Lower leg skin (tissue), 4 donors: ENCODE data around the gene ZNF362. TPM values are rescaled to one million over a fixed set of nuclear protein-coding genes. Genes with fewer than 3 reads are reported as not detected.
A peak's percentile ranks its signal among the peaks of the same experiment; 100 is the strongest.

Experiments used
- DNase-seq, 2 donors: peaks; one replicate each; pipeline ENCODE4 v3.0.0-alpha.2; 2019; ENCODE audit warnings: low spot score in 2 of 2
- H3K4me3 ChIP-seq: fragments of 200-600 bp; sonication (generic); 2 replicates; pipeline ENCODE4 v1.5.1; 2017; ENCODE audit warnings: mild to moderate bottlenecking, low read depth; ENCODE audit not compliant: poor library complexity, severe bottlenecking
- POLR2A ChIP-seq, 2 donors: fragments of 450-650 bp; IDR thresholded peaks; one replicate each; pipeline ENCODE4 v1.6.1; 2016 to 2017; ENCODE audit warnings: antibody characterized with exemption in 2 of 2, mild to moderate bottlenecking in 1 of 2, moderate library complexity in 1 of 2
- WGBS, 2 donors: methylation state at CpG; one replicate each; pipeline ENCODE4 v1.1.5; 2018; 5-methylcytosine and 5-hydroxymethylcytosine counted together
- intact Hi-C: fragments of 100-400 bp; cut with DNase I; formaldehyde crosslinking; loops from one replicate; pipeline ENCODE4 v1.15.0; 2023; ENCODE audit warnings: low total_unique reads
- total RNA-seq, 4 donors: library from RNA; depleted of rRNA; stranded (reverse); fragments of >200 nt; gene quantifications; one replicate each; pipeline ENCODE4 v1.1.0, GENCODE V29; 2016
- TF ChIP-seq, protein P1 (sequence below), 3 donors: fragments of 450-650 bp; IDR thresholded peaks; one replicate each; pipeline ENCODE4 v1.5.1; 2016; ENCODE audit warnings: antibody characterized with exemption in 3 of 3, mild to moderate bottlenecking in 3 of 3, moderate library complexity in 2 of 3

Gene ZNF362
- total RNA-seq, 4 donors from 2014 or later = 7.0 to 24.3 (median 19.9) TPM

DNA sequence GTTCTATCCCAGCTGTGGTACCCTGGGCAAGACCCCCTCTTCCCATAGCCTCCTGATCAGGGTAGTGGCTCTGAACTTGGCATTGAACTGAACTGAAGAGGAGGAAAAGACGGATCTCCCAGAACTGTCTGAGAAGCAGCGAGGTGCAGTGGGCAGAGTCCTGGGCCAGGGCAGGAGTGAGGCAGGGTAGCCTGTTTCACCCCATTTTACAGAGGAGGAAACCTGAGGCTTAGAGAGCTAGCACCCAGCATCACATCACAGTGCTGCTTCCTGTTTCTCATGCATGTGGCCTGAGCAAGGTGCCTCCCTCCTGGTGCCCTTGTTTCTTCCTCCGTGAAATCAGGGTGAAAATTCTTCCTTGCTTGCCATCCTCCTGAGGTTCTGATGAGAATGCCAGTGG is 17.1 kb downstream of the ZNF362 start:
- intact Hi-C loops = no loop called here
- H3K4me3 ChIP-seq = no peak overlapping the region
- no peak for TF ChIP-seq POLR2A (IDR thresholded peaks at IDR 0.05)
- TF ChIP-seq, protein P1, sequence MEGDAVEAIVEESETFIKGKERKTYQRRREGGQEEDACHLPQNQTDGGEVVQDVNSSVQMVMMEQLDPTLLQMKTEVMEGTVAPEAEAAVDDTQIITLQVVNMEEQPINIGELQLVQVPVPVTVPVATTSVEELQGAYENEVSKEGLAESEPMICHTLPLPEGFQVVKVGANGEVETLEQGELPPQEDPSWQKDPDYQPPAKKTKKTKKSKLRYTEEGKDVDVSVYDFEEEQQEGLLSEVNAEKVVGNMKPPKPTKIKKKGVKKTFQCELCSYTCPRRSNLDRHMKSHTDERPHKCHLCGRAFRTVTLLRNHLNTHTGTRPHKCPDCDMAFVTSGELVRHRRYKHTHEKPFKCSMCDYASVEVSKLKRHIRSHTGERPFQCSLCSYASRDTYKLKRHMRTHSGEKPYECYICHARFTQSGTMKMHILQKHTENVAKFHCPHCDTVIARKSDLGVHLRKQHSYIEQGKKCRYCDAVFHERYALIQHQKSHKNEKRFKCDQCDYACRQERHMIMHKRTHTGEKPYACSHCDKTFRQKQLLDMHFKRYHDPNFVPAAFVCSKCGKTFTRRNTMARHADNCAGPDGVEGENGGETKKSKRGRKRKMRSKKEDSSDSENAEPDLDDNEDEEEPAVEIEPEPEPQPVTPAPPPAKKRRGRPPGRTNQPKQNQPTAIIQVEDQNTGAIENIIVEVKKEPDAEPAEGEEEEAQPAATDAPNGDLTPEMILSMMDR (IDR thresholded peaks at IDR 0.05) = no peak
- WGBS, 2 donors = 93 to 96% methylated on average over 3 of the region's 3 CpGs
- peak in 1 of 2 donors; percentile 65 for DNase-seq

DNA sequence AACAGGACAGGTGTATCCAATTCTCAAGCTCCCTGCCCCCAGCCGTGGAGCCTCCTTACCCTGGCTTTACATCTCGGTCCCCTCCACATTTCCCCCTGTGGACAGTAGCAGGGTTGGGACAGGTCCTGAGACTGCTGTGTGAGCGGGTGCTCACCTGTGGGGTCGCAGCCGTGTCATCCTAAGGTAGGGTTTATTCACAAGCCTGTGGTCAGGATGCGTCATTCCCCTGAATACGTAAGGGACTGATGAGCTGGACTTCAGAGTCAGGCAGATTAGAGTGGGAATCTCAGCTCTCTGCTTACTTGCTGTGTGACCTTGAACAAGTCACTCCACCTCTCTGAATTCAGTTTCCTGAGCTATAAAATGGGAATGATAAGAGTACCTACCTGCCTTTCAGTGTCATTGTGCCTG is 17.7 kb downstream of the ZNF362 start:
- DNase-seq = peak in 1 of 2 donors; percentile 84
- intact Hi-C loops = no loop called here
- WGBS, 2 donors = 79 to 84% methylated on average over 7 of the region's 7 CpGs
- no peak overlapping the region for H3K4me3 ChIP-seq
- TF ChIP-seq, protein P1 (IDR thresholded peaks at IDR 0.05) = no peak
- no peak for TF ChIP-seq POLR2A (IDR thresholded peaks at IDR 0.05)

DNA sequence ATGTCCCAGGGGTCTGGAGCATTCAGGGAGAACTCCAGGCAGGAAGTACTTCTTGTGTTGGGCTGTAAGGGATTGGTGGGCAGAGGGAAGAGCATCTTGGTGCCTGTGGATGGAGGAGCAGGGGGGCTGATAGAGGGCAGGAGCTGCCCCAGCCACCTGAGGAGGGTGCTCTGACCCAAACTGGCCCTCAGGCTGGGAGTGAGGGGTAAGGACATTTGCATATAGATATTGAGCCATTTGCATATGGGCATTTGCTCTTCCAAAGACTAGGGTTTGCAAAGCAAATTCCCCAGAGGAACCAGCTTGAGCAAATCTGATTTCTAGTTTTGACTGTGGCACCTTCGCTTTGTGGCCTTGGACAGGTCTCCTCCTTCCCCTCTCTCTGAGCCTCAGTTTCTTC is 18.2 kb downstream of the ZNF362 start:
- no peak for DNase-seq
- TF ChIP-seq, protein P1 (IDR thresholded peaks at IDR 0.05) = no peak
- TF ChIP-seq POLR2A (IDR thresholded peaks at IDR 0.05) = no peak
- no peak overlapping the region for H3K4me3 ChIP-seq
- intact Hi-C loops = no loop called here
- 92 to 97% methylated on average over 1 of the region's 1 CpG for WGBS, 2 donors

DNA sequence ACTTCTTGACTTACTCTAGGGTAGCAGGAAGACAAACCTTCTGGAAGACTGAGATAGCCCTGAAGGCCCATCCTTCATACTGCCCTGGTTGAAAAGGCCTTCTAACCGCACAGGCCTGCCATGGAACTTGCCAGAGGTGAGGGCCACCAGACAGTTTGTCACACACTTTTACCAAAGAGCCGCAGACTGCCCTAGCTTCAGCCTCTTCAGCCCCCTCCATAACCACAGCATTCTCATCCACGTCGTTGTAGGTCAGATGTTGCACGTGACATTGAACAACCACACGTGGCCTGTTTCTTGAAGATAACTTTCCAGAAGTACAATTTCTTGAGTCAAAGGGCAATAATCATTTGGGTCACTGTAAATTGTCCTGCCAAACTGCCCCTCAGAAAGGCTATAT is 18.9 kb downstream of the ZNF362 start:
- H3K4me3 ChIP-seq = no peak overlapping the region
- intact Hi-C loops = no loop called here
- no peak for TF ChIP-seq POLR2A (IDR thresholded peaks at IDR 0.05)
- TF ChIP-seq, protein P1 (IDR thresholded peaks at IDR 0.05) = no peak
- peak in 1 of 2 donors; percentile 53 for DNase-seq
- 84% methylated on average over 6 of the region's 6 CpGs for WGBS, 2 donors

DNA sequence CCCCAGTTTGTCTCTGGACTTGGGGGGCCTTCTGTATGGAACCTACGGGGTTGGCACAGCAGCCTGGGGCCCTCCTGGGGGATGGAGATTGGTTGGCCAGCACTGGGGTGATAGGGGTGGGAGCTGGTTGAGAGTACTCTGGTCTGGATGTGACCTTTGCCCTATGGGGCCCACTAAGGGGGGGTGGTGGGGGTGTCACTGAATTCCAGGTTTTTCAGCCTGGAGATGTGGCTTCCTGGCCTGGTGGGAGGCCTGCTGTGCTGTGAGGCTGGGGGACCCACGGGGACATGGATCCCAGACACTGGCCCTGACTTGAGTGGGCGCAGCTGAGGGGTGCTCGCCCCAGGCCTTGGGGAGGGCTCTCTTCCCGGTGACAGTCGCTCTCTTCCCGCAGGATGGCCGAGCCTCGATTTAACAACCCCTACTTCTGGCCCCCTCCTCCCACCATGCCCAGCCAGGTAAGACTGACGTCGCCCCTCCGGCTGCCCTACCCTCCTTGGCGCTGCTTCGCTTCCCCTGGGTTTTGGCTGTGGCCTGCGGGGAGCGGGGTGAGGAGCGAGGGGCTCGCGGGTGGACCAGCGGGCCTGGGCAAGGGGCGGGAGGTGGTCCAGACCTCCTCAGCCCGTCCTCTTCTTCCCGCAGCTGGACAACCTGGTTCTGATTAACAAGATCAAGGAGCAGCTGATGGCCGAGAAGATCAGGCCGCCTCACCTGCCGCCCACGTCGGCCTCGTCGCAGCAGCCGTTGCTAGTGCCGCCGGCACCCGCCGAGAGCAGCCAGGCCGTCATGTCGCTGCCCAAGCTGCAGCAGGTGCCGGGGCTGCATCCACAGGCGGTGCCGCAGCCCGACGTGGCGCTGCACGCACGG is 19.6 kb downstream of the ZNF362 start:
- intact Hi-C loops = no loop called here
- TF ChIP-seq POLR2A (IDR thresholded peaks at IDR 0.05) = no peak
- TF ChIP-seq, protein P1 (IDR thresholded peaks at IDR 0.05) = no peak
- no peak overlapping the region for H3K4me3 ChIP-seq
- peak in 1 of 2 donors; percentile 81 for DNase-seq
- 88 to 93% methylated on average over 28 to 40 of the region's 45 CpGs for WGBS, 2 donors
